Loucy (cell line): Measurements from ENCODE around the gene HABP4.

Experiments used
- H2AFZ ChIP-seq: fragments of 200-600 bp; sonication (generic); 2 replicates; pipeline ENCODE4 v1.6.0; 2016; ENCODE audit warnings: antibody characterized with exemption, mild to moderate bottlenecking, low read length, moderate library complexity
- H3F3A ChIP-seq: fragments of 200-600 bp; 2 replicates; pipeline ENCODE4 v1.6.0; 2016; ENCODE audit warnings: antibody characterized with exemption, low read depth, mild to moderate bottlenecking
- H3K27me3 ChIP-seq: fragments of 200-600 bp; sonication (generic); 2 replicates; pipeline ENCODE4 v1.6.1; 2014; ENCODE audit warnings: low read length, mild to moderate bottlenecking; ENCODE audit not compliant: insufficient read depth, poor library complexity, severe bottlenecking
- H3K36me3 ChIP-seq: fragments of 200-600 bp; sonication (generic); 2 replicates; pipeline ENCODE4 v1.6.1; 2016; ENCODE audit warnings: low read length; ENCODE audit not compliant: insufficient read depth
- H3K4me1 ChIP-seq: fragments of 200-600 bp; sonication (generic); 2 replicates; pipeline ENCODE4 v1.5.1; 2014; ENCODE audit warnings: low read length, mild to moderate bottlenecking; ENCODE audit not compliant: insufficient read depth, poor library complexity, severe bottlenecking
- H3K4me2 ChIP-seq: fragments of 200-600 bp; sonication (generic); 2 replicates; pipeline ENCODE4 v1.6.0; 2014; ENCODE audit warnings: antibody characterized with exemption, low read length, low read depth, mild to moderate bottlenecking; ENCODE audit not compliant: poor library complexity, severe bottlenecking
- H3K4me3 ChIP-seq: fragments of 200-600 bp; sonication (generic); 2 replicates; pipeline ENCODE4 v1.5.1; 2014; ENCODE audit warnings: low read length, mild to moderate bottlenecking, mixed read lengths; ENCODE audit not compliant: poor library complexity, severe bottlenecking
- H3K79me2 ChIP-seq: fragments of 200-600 bp; sonication (generic); 2 replicates; pipeline ENCODE4 v1.6.1; 2014; ENCODE audit warnings: low read length; ENCODE audit not compliant: insufficient read depth
- H3K9ac ChIP-seq: fragments of 200-600 bp; sonication (generic); 2 replicates; pipeline ENCODE4 v1.6.0; 2014; ENCODE audit warnings: mild to moderate bottlenecking, low read depth, low read length, moderate library complexity; ENCODE audit not compliant: poor library complexity, severe bottlenecking
- H3K9me2 ChIP-seq: fragments of 200-600 bp; sonication (generic); replicated peaks from 2 replicates; pipeline ENCODE4 v1.6.1; 2016; ENCODE audit warnings: low read depth, low read length, mixed read lengths
- H3K9me3 ChIP-seq: fragments of 200-600 bp; sonication (generic); 2 replicates; pipeline ENCODE4 v1.6.1; 2014; ENCODE audit warnings: mild to moderate bottlenecking, antibody characterized with exemption, low read length, low read depth; ENCODE audit not compliant: insufficient read depth
- H4K20me1 ChIP-seq: fragments of 200-600 bp; sonication (generic); 2 replicates; pipeline ENCODE4 v1.6.0; 2014; ENCODE audit warnings: antibody characterized with exemption, low read length, mild to moderate bottlenecking; ENCODE audit not compliant: insufficient read depth, poor library complexity, severe bottlenecking
- EZH2phosphoT487 ChIP-seq: fragments of 200-600 bp; IDR thresholded peaks from 2 replicates; pipeline ENCODE4 v1.6.1; 2018; ENCODE audit warnings: antibody characterized with exemption, mild to moderate bottlenecking, moderate library complexity, borderline replicate concordance
- TF ChIP-seq, protein P1 (sequence below): fragments of 200-600 bp; sonication (generic); conservative IDR thresholded peaks from 2 replicates; pipeline ENCODE4 v1.5.1; 2014; ENCODE audit warnings: mild to moderate bottlenecking, antibody characterized with exemption, low read length

HABP4 gene

DNA sequence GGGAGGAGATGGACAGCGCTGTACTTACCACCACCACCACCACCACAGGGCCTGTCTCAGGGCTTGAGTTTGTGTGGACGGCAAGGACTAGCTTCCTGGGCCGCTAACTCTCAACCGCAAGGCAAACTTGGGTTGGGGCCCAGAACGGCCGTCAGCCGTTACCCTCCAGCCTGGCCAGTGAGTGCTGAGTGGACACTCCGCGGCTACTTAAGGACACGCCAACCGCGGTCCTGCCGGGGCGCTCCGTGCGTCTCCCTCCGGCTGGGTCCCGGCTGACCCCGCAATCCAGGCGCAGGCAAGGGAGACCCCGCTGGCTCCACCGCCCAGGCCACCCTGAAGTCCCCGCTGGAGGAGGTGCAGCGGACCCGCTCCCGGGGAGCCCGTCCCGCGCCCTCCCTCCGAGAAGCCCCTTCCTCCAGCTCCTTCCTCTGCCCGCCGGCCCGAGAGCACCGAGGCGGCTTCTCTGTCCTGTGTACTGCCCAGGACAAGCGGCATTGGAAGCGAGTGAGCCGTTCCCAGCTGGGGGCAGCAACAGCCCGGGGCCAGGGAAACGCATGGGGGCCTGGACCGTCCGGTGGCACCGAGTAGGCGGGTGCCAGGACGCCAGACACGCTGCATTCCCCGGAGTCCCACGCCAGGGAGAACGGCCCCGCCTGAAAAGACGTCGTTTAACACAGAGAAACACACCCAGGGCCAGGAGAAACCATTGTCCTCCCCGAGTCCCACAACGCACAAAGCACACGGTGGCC is 46.6 kb downstream of the HABP4 start:
- Histone ChIP-seq H3K9me3 (no peaks in the 10 kb centered on the region), H3K4me3 (no peak overlapping the region), H3K27me3 (no peaks in the 10 kb centered on the region), H3K36me3 (no peaks in the 10 kb centered on the region), H3K4me1 (no peaks in the 10 kb centered on the region), H4K20me1 (no peaks in the 10 kb centered on the region), H3K9ac (no peak overlapping the region), H3K79me2 (no peaks in the 10 kb centered on the region), H3K9me2 (no peaks in the 10 kb centered on the region), H2AFZ (no peak overlapping the region), H3F3A (no peaks in the 10 kb centered on the region), H3K4me2 (no peak overlapping the region)
- TF ChIP-seq, protein P1, sequence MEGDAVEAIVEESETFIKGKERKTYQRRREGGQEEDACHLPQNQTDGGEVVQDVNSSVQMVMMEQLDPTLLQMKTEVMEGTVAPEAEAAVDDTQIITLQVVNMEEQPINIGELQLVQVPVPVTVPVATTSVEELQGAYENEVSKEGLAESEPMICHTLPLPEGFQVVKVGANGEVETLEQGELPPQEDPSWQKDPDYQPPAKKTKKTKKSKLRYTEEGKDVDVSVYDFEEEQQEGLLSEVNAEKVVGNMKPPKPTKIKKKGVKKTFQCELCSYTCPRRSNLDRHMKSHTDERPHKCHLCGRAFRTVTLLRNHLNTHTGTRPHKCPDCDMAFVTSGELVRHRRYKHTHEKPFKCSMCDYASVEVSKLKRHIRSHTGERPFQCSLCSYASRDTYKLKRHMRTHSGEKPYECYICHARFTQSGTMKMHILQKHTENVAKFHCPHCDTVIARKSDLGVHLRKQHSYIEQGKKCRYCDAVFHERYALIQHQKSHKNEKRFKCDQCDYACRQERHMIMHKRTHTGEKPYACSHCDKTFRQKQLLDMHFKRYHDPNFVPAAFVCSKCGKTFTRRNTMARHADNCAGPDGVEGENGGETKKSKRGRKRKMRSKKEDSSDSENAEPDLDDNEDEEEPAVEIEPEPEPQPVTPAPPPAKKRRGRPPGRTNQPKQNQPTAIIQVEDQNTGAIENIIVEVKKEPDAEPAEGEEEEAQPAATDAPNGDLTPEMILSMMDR: no peak
- no peak for TF ChIP-seq EZH2phosphoT487

DNA sequence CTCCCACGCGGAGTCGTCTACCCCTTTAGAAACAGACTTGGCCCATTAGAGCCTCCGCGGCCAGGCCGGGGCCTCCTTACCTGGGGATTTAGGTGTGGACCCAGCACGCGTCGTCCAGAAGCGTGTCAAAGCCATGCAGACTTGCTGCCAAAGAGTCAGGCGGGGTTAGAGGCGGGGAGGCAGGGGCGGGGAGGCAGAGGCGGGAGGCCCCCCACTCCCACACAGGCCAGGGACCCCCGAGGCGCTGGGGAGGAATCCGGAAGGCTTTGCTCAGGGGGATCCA is 47.1 kb downstream of the HABP4 start:
- no peak overlapping the region for H3K9ac ChIP-seq
- H3K4me2 ChIP-seq: no peak overlapping the region
- H4K20me1 ChIP-seq: no peaks in the 10 kb centered on the region
- H3K79me2 ChIP-seq: no peaks in the 10 kb centered on the region
- H3K36me3 ChIP-seq: no peaks in the 10 kb centered on the region
- H3K4me1 ChIP-seq: no peaks in the 10 kb centered on the region
- no peaks in the 10 kb centered on the region for H3K9me3 ChIP-seq
- no peaks in the 10 kb centered on the region for H3K27me3 ChIP-seq
- TF ChIP-seq, protein P1: no peak
- TF ChIP-seq EZH2phosphoT487: no peak
- no peaks in the 10 kb centered on the region for H3F3A ChIP-seq
- no peak overlapping the region for H2AFZ ChIP-seq
- H3K4me3 ChIP-seq: no peak overlapping the region
- H3K9me2 ChIP-seq: no peaks in the 10 kb centered on the region

- no peaks in the 10 kb centered on the region for H3K9me3 ChIP-seq
- no peaks in the 10 kb centered on the region for H3K27me3 ChIP-seq
- no peaks in the 10 kb centered on the region for H3F3A ChIP-seq
- TF ChIP-seq, protein P1: no peak
- TF ChIP-seq EZH2phosphoT487: no peak
- no peak overlapping the region for H3K4me3 ChIP-seq
- H3K79me2 ChIP-seq: no peaks in the 10 kb centered on the region
- no peak overlapping the region for H2AFZ ChIP-seq
- H3K4me2 ChIP-seq: no peak overlapping the region
- H3K9me2 ChIP-seq: no peaks in the 10 kb centered on the region
- H3K9ac ChIP-seq: no peak overlapping the region
- H3K36me3 ChIP-seq: no peaks in the 10 kb centered on the region
- H4K20me1 ChIP-seq: no peaks in the 10 kb centered on the region
- no peaks in the 10 kb centered on the region for H3K4me1 ChIP-seq
Observed at GRCh38 chr9:96498796-96499195, 48.8 kb downstream of the HABP4 start.
